ENCODE results near the gene SPESP1. TPM values are rescaled to one million over a fixed set of nuclear protein-coding genes. Genes with fewer than 3 reads are reported as not detected.

Gene SPESP1
- total RNA-seq, 4 donors from 2014 or later = 2.7 to 10.1 (median 5.1) TPM

DNA sequence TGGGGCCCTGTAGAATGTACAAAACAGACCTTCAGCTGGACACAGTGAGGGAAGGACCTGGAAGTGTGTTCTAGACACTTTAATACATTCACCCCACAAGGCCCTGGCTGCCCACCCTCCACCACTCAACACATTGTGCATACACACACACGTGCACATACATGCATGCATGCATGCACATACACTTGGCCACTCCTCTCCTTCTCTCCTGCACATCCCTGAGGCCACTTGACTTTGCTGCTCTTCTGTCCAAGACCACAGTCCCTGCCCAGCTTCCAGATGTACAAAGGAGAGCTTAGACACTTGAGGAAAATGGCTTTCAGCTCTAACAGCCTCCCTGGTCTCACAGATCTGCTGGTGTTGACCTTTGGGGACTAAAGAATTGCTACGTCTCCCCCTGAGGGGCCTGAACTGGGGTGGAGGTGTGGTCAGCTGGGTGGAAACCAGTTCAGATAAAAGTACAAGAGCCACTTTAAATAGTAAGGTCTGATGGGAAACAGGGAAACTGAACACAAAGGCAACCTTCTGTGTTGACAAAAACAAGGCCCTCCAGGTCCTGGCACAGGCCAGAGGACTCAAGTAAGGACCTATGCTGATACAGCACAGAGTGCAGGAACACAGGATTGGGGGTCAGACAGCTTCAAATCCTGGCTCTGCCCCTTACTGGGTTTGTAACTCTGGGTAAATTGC lies 59.4 kb downstream of the SPESP1 start:
- Histone ChIP-seq H3K4me1 (no peaks in the 10 kb centered on the region), H3K36me3 (no peaks in the 10 kb centered on the region), H3K9me3 (no peaks in the 10 kb centered on the region), H3K4me3 (replicated peaks in 1 of 3) (no peak overlapping the region), H3K27ac (no peak overlapping the region), H3K27me3 (no peaks in the 10 kb centered on the region)
- intact Hi-C loops (cut with DNase I) = no loop called here
- TF ChIP-seq POLR2A (IDR thresholded peaks at IDR 0.05) (no peak), CTCF (IDR thresholded peaks at IDR 0.05) (no peak)
- WGBS, 2 donors = 66 to 75% methylated on average over 2 of the region's 2 CpGs
- no peak for DNase-seq

GRCh38 chr15:68990231-68990991 lies 60.1 kb downstream of the SPESP1 start:
- DNase-seq = peak in 1 of 2 donors; percentile 10
- 63 to 66% methylated on average over 7 of the region's 7 CpGs for WGBS, 2 donors
- intact Hi-C loops (cut with DNase I) = no loop called here
- no peak overlapping the region for H3K4me3 ChIP-seq (replicated peaks in 1 of 3)
- no peak for TF ChIP-seq CTCF (IDR thresholded peaks at IDR 0.05)
- no peak for TF ChIP-seq POLR2A (IDR thresholded peaks at IDR 0.05)
- H3K27ac ChIP-seq = no peak overlapping the region
- no peaks in the 10 kb centered on the region for H3K36me3 ChIP-seq
- H3K9me3 ChIP-seq = no peaks in the 10 kb centered on the region
- no peaks in the 10 kb centered on the region for H3K27me3 ChIP-seq
- H3K4me1 ChIP-seq = no peaks in the 10 kb centered on the region

DNA sequence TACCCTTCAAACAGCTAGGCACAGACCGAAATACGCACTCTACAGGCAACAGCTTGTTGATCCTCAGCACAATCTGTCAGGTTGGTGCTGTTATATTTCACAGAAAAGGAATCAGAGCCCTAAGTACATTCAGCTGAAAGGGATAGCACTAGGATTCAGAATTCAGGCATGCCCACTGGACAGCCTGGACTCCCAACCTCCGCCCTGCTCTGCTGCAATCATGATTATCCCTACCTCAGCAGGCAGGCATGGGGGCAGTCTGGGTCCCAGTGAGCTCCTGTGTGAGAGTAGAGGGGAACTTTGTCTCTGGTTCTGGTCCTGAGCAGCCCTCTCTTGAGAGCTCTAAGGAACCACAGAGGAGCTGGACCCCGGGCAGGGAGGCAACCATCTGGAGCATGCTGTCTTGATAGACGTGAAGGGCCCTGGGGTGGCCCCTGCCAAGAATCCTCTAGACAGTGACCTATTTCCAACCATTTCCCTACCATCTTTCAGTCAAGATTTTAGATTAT lies 60.7 kb downstream of the SPESP1 start:
- Histone ChIP-seq H3K27ac (no peak overlapping the region), H3K9me3 (no peaks in the 10 kb centered on the region), H3K4me1 (no peaks in the 10 kb centered on the region), H3K27me3 (no peaks in the 10 kb centered on the region), H3K4me3 (replicated peaks in 1 of 3) (no peak overlapping the region), H3K36me3 (no peaks in the 10 kb centered on the region)
- TF ChIP-seq CTCF (IDR thresholded peaks at IDR 0.05) (no peak), POLR2A (IDR thresholded peaks at IDR 0.05) (no peak)
- intact Hi-C loops (cut with DNase I) = no loop called here
- WGBS, 2 donors = 71 to 81% methylated on average over 5 of the region's 5 CpGs
- no peak for DNase-seq

DNA sequence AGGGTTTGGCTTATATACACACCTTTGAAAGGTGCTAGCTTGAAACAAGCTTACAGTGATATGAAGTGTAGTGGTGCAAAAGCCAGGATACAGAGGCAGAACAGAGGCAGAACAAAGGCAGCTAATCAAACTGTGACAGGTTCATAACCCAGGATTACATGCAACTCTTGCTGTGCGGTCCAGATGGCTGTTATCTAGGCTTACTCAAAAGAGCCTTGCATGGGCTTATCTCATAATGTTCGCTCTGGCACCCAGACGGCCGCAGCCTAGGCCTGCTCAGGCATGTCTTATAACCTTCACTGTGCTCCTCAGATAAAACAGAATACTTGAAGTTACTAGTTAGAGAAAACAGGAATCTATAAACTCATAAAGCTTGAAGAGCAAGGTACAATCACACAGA lies 61.4 kb downstream of the SPESP1 start:
- no peak for DNase-seq
- intact Hi-C loops (cut with DNase I) = no loop called here
- no peak overlapping the region for H3K27ac ChIP-seq
- no peak for TF ChIP-seq POLR2A (IDR thresholded peaks at IDR 0.05)
- TF ChIP-seq CTCF (IDR thresholded peaks at IDR 0.05) = no peak
- no peak overlapping the region for H3K4me3 ChIP-seq (replicated peaks in 1 of 3)
- WGBS, 2 donors = 70 to 75% methylated on average over 4 of the region's 4 CpGs
- no peaks in the 10 kb centered on the region for H3K36me3 ChIP-seq
- H3K27me3 ChIP-seq = no peaks in the 10 kb centered on the region
- H3K9me3 ChIP-seq = no peaks in the 10 kb centered on the region
- H3K4me1 ChIP-seq = no peaks in the 10 kb centered on the region

DNA sequence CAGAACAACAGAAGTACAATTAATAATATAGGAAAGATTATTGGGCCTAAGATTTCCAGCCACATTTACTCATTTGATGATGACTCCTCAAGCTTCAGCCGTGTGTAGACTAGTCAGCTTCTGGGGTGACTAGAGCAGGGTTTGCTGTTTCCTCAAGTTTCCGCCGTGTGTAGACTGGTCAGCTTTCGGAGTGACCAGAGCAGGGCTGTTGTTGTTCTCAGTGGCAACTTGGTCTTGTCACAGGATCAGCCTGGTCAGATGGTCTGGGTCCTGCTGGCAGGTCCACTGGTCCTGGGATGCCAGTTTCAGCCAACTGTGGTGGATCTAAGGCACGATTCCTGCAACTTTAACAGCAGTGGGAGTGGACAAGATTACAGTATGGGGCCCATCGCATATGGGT lies 62.4 kb downstream of the SPESP1 start:
- Histone ChIP-seq H3K9me3 (no peaks in the 10 kb centered on the region), H3K27ac (no peak overlapping the region), H3K36me3 (no peaks in the 10 kb centered on the region), H3K27me3 (no peaks in the 10 kb centered on the region), H3K4me1 (no peaks in the 10 kb centered on the region), H3K4me3 (replicated peaks in 1 of 3) (no peak overlapping the region)
- TF ChIP-seq CTCF (IDR thresholded peaks at IDR 0.05) = no peak
- no peak for TF ChIP-seq POLR2A (IDR thresholded peaks at IDR 0.05)
- intact Hi-C loops (cut with DNase I) = no loop called here
- WGBS, 2 donors = 91 to 96% methylated on average over 6 of the region's 6 CpGs
- DNase-seq = no peak

Data from thyroid gland (tissue), 4 donors.